HG03575 (cell line): ENCODE data around the gene VEPH1.
A peak's percentile ranks its signal among the peaks of the same experiment; 100 is the strongest.

Source experiments
- ATAC-seq: cut with Tn5 transposase; IDR thresholded peaks from one replicate; pipeline ENCODE4 v1.9.1; 2021; ENCODE audit not compliant: unreplicated experiment, insufficient number of reproducible peaks, low FRiP score; ENCODE audit errors: extremely low read depth

Gene VEPH1

DNA sequence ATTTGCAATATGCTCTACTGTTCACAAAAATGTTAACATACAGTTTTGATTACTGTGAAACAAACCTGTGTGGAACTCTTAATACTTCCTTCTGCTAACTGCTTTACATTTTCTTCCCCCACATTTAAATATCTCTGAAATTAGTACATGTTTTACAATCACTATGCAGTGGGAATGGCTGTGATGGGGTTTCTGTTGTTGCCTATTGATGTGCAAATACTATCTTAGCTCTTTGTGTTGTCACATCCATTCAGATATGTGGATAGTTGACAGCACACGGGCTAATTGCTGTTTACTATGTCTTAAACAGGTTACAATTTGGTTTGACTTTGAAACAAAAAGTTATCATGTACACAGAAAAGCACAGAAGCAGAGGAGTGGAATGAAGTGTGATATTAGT is 247.4 kb downstream of the VEPH1 start:
- ATAC-seq, result no peak

DNA sequence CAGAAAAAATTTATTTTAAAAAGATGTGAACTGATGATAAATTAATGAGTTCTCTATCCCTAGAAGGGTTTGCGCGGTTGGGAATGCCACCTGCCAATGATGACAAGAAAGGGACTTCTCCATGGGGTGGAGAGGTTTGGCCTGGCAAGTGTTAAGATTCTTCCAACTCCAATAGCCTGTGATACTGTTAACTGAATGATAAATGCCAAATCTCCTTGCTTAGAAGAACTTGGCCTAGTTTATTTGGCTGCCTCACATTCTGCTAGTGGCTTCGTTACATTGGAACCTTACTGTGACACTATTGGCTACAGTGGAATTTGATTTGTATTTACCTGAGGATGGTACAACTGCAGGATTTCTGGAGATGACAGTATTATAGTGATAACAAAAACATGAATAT is 251.5 kb downstream of the VEPH1 start:
- no peak for ATAC-seq

- ATAC-seq, result no peak
Observed at GRCh38 chr3:157249606-157250005, 253.6 kb downstream of the VEPH1 start.

GRCh38 chr3:157248590-157249422 is 254.4 kb downstream of the VEPH1 start:
- ATAC-seq, result no peak

DNA sequence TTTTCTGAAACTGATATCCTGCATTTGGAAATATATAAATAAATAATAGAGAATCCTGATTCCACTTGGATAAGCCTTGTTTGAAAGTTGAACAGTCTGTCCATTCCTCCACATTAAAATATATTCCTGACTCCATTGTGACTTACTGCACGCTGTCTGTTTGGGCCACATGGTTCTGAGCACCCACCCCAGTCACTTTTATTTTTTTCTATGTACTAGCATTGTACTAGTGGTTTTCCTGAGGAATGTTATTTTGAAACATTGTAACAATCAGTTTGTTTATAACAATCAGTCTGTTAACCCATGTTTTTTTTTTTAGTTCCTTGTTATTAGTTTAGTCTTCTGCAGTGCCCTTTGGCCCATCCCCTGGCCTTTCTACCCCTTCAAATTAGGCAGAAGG is 255.8 kb downstream of the VEPH1 start:
- no peak for ATAC-seq

DNA sequence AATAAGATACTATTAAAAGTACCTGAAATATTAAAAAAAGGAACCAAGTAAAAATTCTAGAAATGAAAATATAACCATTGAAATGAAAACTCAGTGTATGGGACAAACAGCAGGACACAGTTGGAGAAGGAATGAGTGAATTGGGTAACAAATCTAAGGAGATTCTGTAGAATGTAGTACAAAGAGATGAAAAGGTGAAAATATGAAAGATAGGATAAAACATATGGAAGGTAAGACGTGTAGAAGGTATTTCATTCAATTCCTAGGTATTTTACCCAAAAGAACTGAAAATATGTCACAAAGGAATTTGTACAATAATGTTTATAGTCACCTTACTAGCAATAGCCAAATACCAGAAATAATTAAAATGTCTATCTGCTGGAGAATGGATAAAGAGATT is 260.4 kb downstream of the VEPH1 start:
- ATAC-seq, result no peak

GRCh38 chr3:157241599-157241998 is 261.6 kb downstream of the VEPH1 start:
- ATAC-seq, result no peak

DNA sequence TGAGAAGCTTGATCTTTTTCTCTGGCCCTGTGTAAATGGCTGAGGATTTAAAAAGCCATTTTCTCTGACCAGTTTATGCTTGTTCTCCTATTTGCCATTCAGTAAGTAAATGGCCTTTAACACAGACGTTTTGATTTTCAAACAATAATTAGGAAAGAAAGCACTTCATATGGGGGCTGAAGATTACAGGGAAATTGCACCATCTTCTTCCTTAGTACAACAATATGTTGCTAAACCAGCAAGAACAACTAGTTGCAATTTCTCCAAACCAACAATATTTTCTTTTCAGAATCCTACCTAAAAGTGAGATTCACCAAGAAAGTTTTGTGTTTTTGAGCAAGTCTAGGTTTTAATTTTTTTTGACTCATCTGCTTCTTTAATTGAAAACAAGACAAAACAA is 262.8 kb downstream of the VEPH1 start:
- ATAC-seq, result no peak

DNA sequence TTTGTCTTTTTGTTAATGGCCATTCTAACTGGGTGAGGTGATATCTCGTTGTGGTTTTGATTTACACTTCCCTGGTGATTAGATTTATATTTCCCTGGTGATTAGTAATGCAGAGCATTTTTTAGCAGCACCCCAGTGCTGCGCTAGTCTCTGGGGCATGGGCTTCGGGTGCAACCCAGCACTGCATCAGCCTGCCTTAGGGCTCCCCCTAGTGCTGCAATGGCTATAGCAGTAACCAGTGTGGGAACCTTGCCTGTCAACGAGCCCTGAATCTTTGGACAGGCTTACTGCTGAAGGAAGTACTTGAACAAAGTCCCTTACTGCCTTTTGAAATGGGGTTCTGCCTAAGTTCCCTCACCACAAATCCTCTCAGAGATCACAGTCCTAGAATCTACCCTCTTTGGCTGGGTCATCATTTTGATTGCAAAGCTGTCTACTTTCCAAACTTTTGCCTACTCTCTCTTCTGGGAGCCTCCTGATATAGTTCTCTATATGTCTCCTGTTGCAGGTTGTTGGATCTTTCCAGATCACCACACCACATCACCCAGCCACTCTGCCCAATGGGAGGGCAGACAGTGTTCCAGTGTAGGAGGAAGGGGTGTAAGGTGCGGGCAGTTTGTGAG is 264.0 kb downstream of the VEPH1 start:
- peak; percentile 92 for ATAC-seq

DNA sequence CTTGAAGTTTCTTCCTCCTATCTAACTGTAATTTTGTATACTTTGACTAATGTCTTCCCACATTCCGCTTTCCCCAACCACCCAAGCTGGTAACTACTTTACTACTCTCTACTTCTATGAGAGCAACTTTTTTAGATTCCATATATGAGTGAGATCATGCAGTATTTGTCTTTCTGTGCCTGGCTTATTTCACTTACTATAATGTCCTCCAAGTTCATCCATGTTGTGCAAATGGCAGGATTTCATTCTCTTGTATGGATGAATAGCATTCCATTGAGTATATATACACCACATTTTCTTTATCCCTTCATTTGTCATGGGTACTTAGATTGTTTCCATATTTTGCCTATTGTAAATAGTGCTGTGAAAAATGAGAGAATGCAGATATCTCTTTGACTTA is 264.8 kb downstream of the VEPH1 start:
- ATAC-seq, result no peak

- ATAC-seq, result no peak
Observed at GRCh38 chr3:157237886-157238285, 265.3 kb downstream of the VEPH1 start.

- no peak for ATAC-seq
Observed at GRCh38 chr3:157235291-157235690, 267.9 kb downstream of the VEPH1 start.

GRCh38 chr3:157233923-157234322 is 269.3 kb downstream of the VEPH1 start:
- no peak for ATAC-seq

GRCh38 chr3:157232141-157232540 is 271.1 kb downstream of the VEPH1 start:
- no peak for ATAC-seq

DNA sequence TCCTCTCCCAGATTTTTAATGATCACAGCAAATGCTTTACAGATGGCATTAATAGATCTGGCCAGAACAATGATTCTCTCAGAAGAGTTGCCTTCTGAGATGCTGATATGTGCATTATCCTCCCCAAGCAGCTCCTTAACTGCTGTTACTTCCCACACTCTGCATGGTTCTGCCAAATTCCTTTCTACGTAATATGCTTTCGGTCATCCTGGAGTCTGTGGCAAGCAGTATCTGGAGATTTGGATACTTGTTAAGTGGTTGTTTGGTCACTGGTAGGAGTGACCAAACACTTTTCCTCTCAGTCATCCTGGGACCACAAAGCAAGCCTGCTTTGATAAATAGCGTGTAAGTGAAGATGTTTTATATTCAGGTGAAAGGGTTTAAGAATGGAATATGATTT is 272.1 kb downstream of the VEPH1 start:
- no peak for ATAC-seq

- no peak for ATAC-seq
Observed at GRCh38 chr3:157226173-157226847, 276.9 kb downstream of the VEPH1 start.

DNA sequence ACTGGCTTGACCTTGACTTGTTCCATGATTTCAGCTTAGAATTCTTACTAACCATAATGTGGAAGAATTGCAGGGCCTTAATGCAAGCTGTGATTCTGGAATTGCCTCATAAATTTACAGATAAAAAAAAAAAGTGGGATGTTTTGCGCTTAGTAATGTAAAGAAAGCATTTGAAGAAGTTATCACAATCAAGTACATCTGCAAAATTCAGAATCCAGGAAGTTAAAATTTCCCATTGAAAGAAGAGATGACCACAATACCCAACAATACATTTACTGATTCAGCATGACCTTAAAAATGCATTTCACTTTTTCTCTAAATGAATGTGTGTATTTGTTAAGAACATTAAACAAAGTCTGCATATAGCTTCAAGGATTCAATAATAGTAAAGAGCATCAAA is 278.2 kb downstream of the VEPH1 start:
- no peak for ATAC-seq

DNA sequence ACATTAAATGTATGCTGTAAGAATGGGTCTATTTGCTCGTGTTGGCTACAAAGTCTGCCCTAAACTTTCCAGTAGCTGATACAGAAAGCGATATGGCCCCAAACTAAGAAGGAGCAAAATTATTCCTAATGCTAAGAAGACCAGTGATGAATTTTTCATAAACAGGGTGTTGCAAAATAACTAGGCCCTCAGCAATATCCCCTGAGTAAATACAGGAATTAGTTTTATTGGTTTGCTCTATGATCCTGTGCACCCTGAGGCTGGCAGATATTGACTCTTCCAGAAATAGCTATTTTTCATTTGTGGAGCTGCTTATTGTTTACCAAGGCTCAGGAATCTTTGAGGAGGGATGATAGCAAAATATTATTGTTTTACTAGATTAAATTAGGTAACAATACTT is 282.3 kb downstream of the VEPH1 start:
- ATAC-seq, result no peak

GRCh38 chr3:157220211-157220610 is 283.0 kb downstream of the VEPH1 start:
- ATAC-seq, result no peak

GRCh38 chr3:157219215-157219614 is 284.0 kb downstream of the VEPH1 start:
- no peak for ATAC-seq
